ENCODE results near the gene HLCS. TPM values are rescaled to one million over a fixed set of nuclear protein-coding genes. Genes with fewer than 3 reads are reported as not detected.

HLCS gene
- total RNA-seq, 2 donors from 2014 or later, result 40.9 to 41.8 TPM

- intact Hi-C loops (cut with DNase I), result loop anchor here (10.0 kb wide), 1 partner anchor 400 kb away; the partner anchor contains the start of gene DYRK1A
- Histone ChIP-seq H3K9me3 (no peaks in the 10 kb centered on the region), H3K27ac (no peak overlapping the region), H3K4me3 (no peak overlapping the region), H3K4me1 (replicated peaks) (no peaks in the 10 kb centered on the region), H3K27me3 (replicated peaks; ENCODE audit: insufficient read depth) (no peaks in the 10 kb centered on the region), H3K36me3 (no peaks in the 10 kb centered on the region)
- TF ChIP-seq POLR2AphosphoS5 (IDR thresholded peaks at IDR 0.05) (no peak), CTCF (IDR thresholded peaks at IDR 0.05) (no peak), POLR2A (IDR thresholded peaks at IDR 0.05) (no peak)
- WGBS, result 94% methylated on average over 4 of the region's 4 CpGs
- no peak for DNase-seq (ENCODE audit: low spot score)
Observed at GRCh38 chr21:36964398-36964797, 2.1 kb downstream of the HLCS start.

GRCh38 chr21:36962098-36962780 is 4.2 kb downstream of the HLCS start:
- H3K36me3 ChIP-seq, result no peaks in the 10 kb centered on the region
- TF ChIP-seq POLR2A (IDR thresholded peaks at IDR 0.05) (no peak), POLR2AphosphoS5 (IDR thresholded peaks at IDR 0.05) (no peak), CTCF (IDR thresholded peaks at IDR 0.05) (no peak)
- intact Hi-C loops (cut with DNase I), result loop anchor here (10.0 kb wide), 1 partner anchor 403 kb away; the partner anchor contains the start of gene DYRK1A
- no peak overlapping the region for H3K27ac ChIP-seq
- H3K4me1 ChIP-seq (replicated peaks), result no peaks in the 10 kb centered on the region
- H3K9me3 ChIP-seq, result no peaks in the 10 kb centered on the region
- no peak for DNase-seq (ENCODE audit: low spot score)
- WGBS, result 78% methylated on average over 11 of the region's 11 CpGs
- H3K27me3 ChIP-seq (replicated peaks; ENCODE audit: insufficient read depth), result no peaks in the 10 kb centered on the region
- H3K4me3 ChIP-seq, result no peak overlapping the region

GRCh38 chr21:36960676-36961284 is 5.7 kb downstream of the HLCS start:
- H3K36me3 ChIP-seq, result no peaks in the 10 kb centered on the region
- H3K27me3 ChIP-seq (replicated peaks; ENCODE audit: insufficient read depth), result no peaks in the 10 kb centered on the region
- H3K4me1 ChIP-seq (replicated peaks), result no peaks in the 10 kb centered on the region
- no peaks in the 10 kb centered on the region for H3K9me3 ChIP-seq
- WGBS, result 95% methylated on average over 8 of the region's 8 CpGs
- no peak for TF ChIP-seq POLR2A (IDR thresholded peaks at IDR 0.05)
- no peak for TF ChIP-seq CTCF (IDR thresholded peaks at IDR 0.05)
- no peak for TF ChIP-seq POLR2AphosphoS5 (IDR thresholded peaks at IDR 0.05)
- H3K4me3 ChIP-seq, result no peak overlapping the region
- no peak for DNase-seq (ENCODE audit: low spot score)
- intact Hi-C loops (cut with DNase I), result loop anchor here (10.0 kb wide), 1 partner anchor 404 kb away; the partner anchor contains the start of gene DYRK1A
- no peak overlapping the region for H3K27ac ChIP-seq

GRCh38 chr21:36959020-36959835 is 7.2 kb downstream of the HLCS start:
- DNase-seq (ENCODE audit: low spot score), result no peak
- TF ChIP-seq CTCF (IDR thresholded peaks at IDR 0.05), result no peak
- no peak for TF ChIP-seq POLR2AphosphoS5 (IDR thresholded peaks at IDR 0.05)
- TF ChIP-seq POLR2A (IDR thresholded peaks at IDR 0.05), result no peak
- Histone ChIP-seq H3K27me3 (replicated peaks; ENCODE audit: insufficient read depth) (no peaks in the 10 kb centered on the region), H3K4me3 (no peak overlapping the region), H3K4me1 (replicated peaks) (no peaks in the 10 kb centered on the region), H3K9me3 (no peaks in the 10 kb centered on the region), H3K36me3 (no peaks in the 10 kb centered on the region), H3K27ac (no peak overlapping the region)
- intact Hi-C loops (cut with DNase I), result no loop called here
- 97% methylated on average over 17 of the region's 17 CpGs for WGBS

Data from prostate gland (tissue), 2 donors.